Neural cell (in vitro differentiated cells): ENCODE data around the gene SDK2. TPM values are rescaled to one million over a fixed set of nuclear protein-coding genes. Genes with fewer than 3 reads are reported as not detected.

Experiments used
- H2AFZ ChIP-seq: fragments of 200-600, 300-800 bp; sonication (generic), shearing (Covaris generic); 2 replicates; pipeline ENCODE4 v1.6.0; 2014; ENCODE audit warnings: low read depth, mild to moderate bottlenecking, antibody characterized with exemption, low read length, moderate library complexity
- H3F3A ChIP-seq: fragments of 200-600 bp; shearing (Covaris generic); 2 replicates; pipeline ENCODE4 v1.6.1; 2016; ENCODE audit warnings: mild to moderate bottlenecking, moderate library complexity, mixed read lengths, antibody characterized with exemption, low read length; ENCODE audit not compliant: insufficient read depth, poor library complexity, severe bottlenecking
- H3K27ac ChIP-seq: fragments of 200-600, 300-800 bp; sonication (generic), shearing (Covaris generic); 2 replicates; pipeline ENCODE4 v1.5.1; 2014; ENCODE audit warnings: mild to moderate bottlenecking, low read length, moderate library complexity
- H3K27me3 ChIP-seq: fragments of 300-800, 200-600 bp; sonication (generic), shearing (Covaris generic); 2 replicates; pipeline ENCODE4 v1.6.0; 2014; ENCODE audit warnings: mild to moderate bottlenecking, low read depth, low read length, moderate library complexity; ENCODE audit not compliant: insufficient read depth
- H3K36me3 ChIP-seq: fragments of 300-800, 200-600 bp; sonication (generic), shearing (Covaris generic); 2 replicates; pipeline ENCODE4 v1.5.1; 2014; ENCODE audit warnings: mild to moderate bottlenecking, antibody characterized with exemption, low read length, moderate library complexity; ENCODE audit not compliant: insufficient read depth
- H3K4me2 ChIP-seq: fragments of 300-800, 200-600 bp; sonication (generic), shearing (Covaris generic); 2 replicates; pipeline ENCODE4 v1.6.0; 2014; ENCODE audit warnings: mild to moderate bottlenecking, low read length
- H3K4me3 ChIP-seq: fragments of 300-800, 200-600 bp; sonication (generic), shearing (Covaris generic); 2 replicates; pipeline ENCODE4 v1.5.1; 2014; ENCODE audit warnings: mild to moderate bottlenecking, low read length, moderate library complexity
- H3K79me2 ChIP-seq: fragments of 200-600 bp; shearing (Covaris generic); replicated peaks from 2 replicates; pipeline ENCODE4 v1.6.0; 2014; ENCODE audit warnings: mild to moderate bottlenecking, low read length, moderate library complexity; ENCODE audit not compliant: insufficient read depth
- H3K9ac ChIP-seq: fragments of 300-800, 200-600 bp; sonication (generic), shearing (Covaris generic); 2 replicates; pipeline ENCODE4 v1.6.1; 2016; ENCODE audit warnings: mild to moderate bottlenecking, low read length, mixed read lengths
- H3K9me2 ChIP-seq: fragments of 200-600 bp; shearing (Covaris generic); 2 replicates; pipeline ENCODE4 v1.6.1; 2016; ENCODE audit warnings: mild to moderate bottlenecking, low read length, mixed read lengths; ENCODE audit not compliant: insufficient read depth
- H3K9me3 ChIP-seq: fragments of 200-600, 300-800 bp; sonication (generic), shearing (Covaris generic); 2 replicates; pipeline ENCODE4 v1.6.1; 2016; ENCODE audit warnings: mild to moderate bottlenecking, mixed run types, low read length, moderate library complexity, mixed read lengths
- H4K20me1 ChIP-seq: fragments of 200-600 bp; shearing (Covaris generic); 2 replicates; pipeline ENCODE4 v1.6.1; 2016; ENCODE audit warnings: mild to moderate bottlenecking, mixed run types; ENCODE audit not compliant: insufficient read depth
- EP300 ChIP-seq: fragments of 450-650 bp; conservative IDR thresholded peaks from 2 replicates; pipeline ENCODE4 v1.6.1; 2014; ENCODE audit warnings: antibody characterized with exemption, mild to moderate bottlenecking, moderate library complexity; ENCODE audit not compliant: poor library complexity, severe bottlenecking
- EZH2 ChIP-seq: fragments of 200-600, 300-800 bp; shearing (Covaris generic), sonication (generic); IDR thresholded peaks from 2 replicates; pipeline ENCODE4 v1.6.1; 2014; ENCODE audit warnings: antibody characterized with exemption, low read length, borderline replicate concordance, mild to moderate bottlenecking; ENCODE audit not compliant: insufficient read depth, poor library complexity, severe bottlenecking
- MXI1 ChIP-seq: fragments of 450-650 bp; conservative IDR thresholded peaks from 2 replicates; pipeline ENCODE4 v1.6.1; 2014; ENCODE audit warnings: antibody characterized with exemption, mild to moderate bottlenecking; ENCODE audit not compliant: poor library complexity, severe bottlenecking
- POLR2AphosphoS5 ChIP-seq: IDR thresholded peaks from 2 replicates; pipeline ENCODE4 v1.6.1; 2012
- RAD21 ChIP-seq: fragments of 450-650 bp; conservative IDR thresholded peaks from 2 replicates; pipeline ENCODE4 v1.6.1; 2014; ENCODE audit warnings: antibody characterized with exemption, mild to moderate bottlenecking, moderate library complexity
- SMC3 ChIP-seq: fragments of 450-650 bp; conservative IDR thresholded peaks from 2 replicates; pipeline ENCODE4 v1.6.1; 2014; ENCODE audit warnings: antibody characterized with exemption, mild to moderate bottlenecking, moderate library complexity; ENCODE audit not compliant: poor library complexity
- TAF1 ChIP-seq: IDR thresholded peaks from 2 replicates; pipeline ENCODE4 v1.6.1; 2012; ENCODE audit warnings: low read depth
- polyA plus RNA-seq: library from polyadenylated mRNA; depleted of rRNA; stranded (reverse); fragments of >200 nt; gene quantifications from 2 replicates; pipeline ENCODE4 v1.2.3, GENCODE V29; 2014
- TF ChIP-seq, protein P1 (sequence below): IDR thresholded peaks from 2 replicates; pipeline ENCODE4 v1.6.1; 2012; ENCODE audit warnings: borderline replicate concordance
- TF ChIP-seq, protein P2 (sequence below): fragments of 450-650 bp; IDR thresholded peaks from 2 replicates; pipeline ENCODE4 v1.5.1; 2014; ENCODE audit warnings: antibody characterized with exemption, mild to moderate bottlenecking, moderate library complexity; ENCODE audit not compliant: poor library complexity, severe bottlenecking

SDK2 gene
- polyA plus RNA-seq, 1 donor from 2014 or later, result 0.73 TPM

DNA sequence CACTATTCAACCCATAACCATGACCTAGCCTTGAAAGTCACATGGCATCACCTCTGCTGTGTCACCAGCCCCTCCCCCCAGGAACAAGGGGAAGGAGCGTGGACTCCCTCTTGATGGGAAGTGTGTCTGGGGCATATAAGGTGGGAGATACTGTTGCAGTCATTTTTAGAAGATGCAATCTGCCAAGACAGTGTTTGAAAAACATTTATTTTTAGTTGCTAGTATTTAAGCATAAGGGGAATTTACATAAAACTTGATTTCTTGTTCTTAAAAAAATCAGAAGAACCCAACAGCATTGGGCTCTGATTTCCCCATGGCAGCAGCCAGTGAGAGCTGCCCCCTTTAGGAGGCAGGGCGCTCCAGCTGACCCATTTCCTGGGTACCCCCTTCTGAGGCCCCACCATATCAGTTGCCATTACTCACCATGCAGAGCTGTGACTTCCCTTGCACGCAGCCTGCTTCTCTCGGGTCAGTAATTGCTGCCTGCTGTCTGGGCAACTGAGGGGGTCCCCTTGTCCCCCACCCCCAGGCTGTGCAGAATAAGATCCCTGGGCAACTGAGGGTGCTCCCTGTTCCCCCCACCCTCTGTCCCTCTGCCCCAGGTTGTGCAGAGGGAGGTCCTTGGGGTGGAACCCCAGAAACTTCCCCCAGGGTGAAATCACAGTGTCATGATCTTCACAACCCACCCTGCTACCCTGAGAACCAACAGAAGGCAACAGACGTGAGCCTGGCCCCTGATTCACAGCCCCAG is 320.7 kb downstream of the SDK2 start:
- Histone ChIP-seq H3K27ac (no peak overlapping the region), H3K4me3 (no peak overlapping the region), H4K20me1 (no peaks in the 10 kb centered on the region), H3K79me2 (no peaks in the 10 kb centered on the region), H2AFZ (no peak overlapping the region), H3K27me3 (no peaks in the 10 kb centered on the region), H3K4me2 (no peak overlapping the region), H3K9me2 (no peaks in the 10 kb centered on the region), H3K9ac (no peak overlapping the region), H3F3A (no peaks in the 10 kb centered on the region), H3K36me3 (no peaks in the 10 kb centered on the region), H3K9me3 (no peaks in the 10 kb centered on the region)
- TF ChIP-seq, protein P1, sequence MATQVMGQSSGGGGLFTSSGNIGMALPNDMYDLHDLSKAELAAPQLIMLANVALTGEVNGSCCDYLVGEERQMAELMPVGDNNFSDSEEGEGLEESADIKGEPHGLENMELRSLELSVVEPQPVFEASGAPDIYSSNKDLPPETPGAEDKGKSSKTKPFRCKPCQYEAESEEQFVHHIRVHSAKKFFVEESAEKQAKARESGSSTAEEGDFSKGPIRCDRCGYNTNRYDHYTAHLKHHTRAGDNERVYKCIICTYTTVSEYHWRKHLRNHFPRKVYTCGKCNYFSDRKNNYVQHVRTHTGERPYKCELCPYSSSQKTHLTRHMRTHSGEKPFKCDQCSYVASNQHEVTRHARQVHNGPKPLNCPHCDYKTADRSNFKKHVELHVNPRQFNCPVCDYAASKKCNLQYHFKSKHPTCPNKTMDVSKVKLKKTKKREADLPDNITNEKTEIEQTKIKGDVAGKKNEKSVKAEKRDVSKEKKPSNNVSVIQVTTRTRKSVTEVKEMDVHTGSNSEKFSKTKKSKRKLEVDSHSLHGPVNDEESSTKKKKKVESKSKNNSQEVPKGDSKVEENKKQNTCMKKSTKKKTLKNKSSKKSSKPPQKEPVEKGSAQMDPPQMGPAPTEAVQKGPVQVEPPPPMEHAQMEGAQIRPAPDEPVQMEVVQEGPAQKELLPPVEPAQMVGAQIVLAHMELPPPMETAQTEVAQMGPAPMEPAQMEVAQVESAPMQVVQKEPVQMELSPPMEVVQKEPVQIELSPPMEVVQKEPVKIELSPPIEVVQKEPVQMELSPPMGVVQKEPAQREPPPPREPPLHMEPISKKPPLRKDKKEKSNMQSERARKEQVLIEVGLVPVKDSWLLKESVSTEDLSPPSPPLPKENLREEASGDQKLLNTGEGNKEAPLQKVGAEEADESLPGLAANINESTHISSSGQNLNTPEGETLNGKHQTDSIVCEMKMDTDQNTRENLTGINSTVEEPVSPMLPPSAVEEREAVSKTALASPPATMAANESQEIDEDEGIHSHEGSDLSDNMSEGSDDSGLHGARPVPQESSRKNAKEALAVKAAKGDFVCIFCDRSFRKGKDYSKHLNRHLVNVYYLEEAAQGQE, result no peak
- TF ChIP-seq, protein P2, sequence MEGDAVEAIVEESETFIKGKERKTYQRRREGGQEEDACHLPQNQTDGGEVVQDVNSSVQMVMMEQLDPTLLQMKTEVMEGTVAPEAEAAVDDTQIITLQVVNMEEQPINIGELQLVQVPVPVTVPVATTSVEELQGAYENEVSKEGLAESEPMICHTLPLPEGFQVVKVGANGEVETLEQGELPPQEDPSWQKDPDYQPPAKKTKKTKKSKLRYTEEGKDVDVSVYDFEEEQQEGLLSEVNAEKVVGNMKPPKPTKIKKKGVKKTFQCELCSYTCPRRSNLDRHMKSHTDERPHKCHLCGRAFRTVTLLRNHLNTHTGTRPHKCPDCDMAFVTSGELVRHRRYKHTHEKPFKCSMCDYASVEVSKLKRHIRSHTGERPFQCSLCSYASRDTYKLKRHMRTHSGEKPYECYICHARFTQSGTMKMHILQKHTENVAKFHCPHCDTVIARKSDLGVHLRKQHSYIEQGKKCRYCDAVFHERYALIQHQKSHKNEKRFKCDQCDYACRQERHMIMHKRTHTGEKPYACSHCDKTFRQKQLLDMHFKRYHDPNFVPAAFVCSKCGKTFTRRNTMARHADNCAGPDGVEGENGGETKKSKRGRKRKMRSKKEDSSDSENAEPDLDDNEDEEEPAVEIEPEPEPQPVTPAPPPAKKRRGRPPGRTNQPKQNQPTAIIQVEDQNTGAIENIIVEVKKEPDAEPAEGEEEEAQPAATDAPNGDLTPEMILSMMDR, result no peak
- no peak for TF ChIP-seq EZH2
- TF ChIP-seq MXI1, result no peak
- no peak for TF ChIP-seq SMC3
- TF ChIP-seq TAF1, result no peak
- TF ChIP-seq EP300, result no peak
- TF ChIP-seq RAD21, result no peak
- no peak for TF ChIP-seq POLR2AphosphoS5

DNA sequence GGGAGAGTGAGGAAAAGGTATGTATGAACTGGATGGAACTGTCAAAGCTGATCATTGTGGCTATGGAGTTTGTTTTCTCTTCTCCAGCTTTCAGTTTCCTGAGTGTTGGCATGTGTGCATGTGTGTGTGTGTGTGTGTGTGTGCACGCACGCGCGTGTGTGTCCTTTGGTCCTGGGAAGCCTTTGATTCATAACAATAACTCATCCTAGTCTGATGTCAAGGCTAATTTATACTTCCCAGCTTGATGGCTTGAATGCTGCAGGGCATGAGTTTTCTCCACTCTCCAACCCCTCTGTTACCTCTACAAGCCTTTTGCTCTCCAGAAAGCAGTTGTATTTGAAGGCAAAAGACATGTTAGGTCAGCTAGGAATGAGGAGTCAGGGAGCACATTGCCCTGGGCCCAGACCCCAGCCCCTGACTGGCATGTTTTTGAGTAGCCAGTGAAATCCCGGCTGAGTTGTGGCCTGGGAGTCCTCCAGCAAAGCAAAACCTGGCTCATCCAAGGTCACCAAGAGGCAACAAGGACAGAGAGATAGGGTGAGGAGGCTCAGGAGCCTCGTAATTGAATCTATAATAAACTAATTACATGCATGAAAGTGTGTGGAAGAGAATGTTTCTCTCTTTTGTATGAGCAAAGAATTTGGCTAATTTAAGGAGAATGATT is 323.5 kb downstream of the SDK2 start:
- Histone ChIP-seq H3K79me2 (no peaks in the 10 kb centered on the region), H3K27ac (no peak overlapping the region), H2AFZ (no peak overlapping the region), H3K27me3 (no peaks in the 10 kb centered on the region), H4K20me1 (no peaks in the 10 kb centered on the region), H3K9me3 (no peaks in the 10 kb centered on the region), H3K4me3 (no peak overlapping the region), H3K4me2 (no peak overlapping the region), H3F3A (no peaks in the 10 kb centered on the region), H3K9ac (no peak overlapping the region), H3K36me3 (no peaks in the 10 kb centered on the region), H3K9me2 (no peaks in the 10 kb centered on the region)
- TF ChIP-seq, protein P2, result no peak
- TF ChIP-seq MXI1 (no peak), RAD21 (no peak)
- TF ChIP-seq, protein P1, result no peak
